Upper lobe of left lung (tissue), 4 donors: ENCODE results near the gene RDH14.

Experiments used
- EP300 ChIP-seq, 4 donors: sonication (generic); formaldehyde crosslinking; IDR thresholded peaks; one replicate each; pipeline ENCODE4 v1.5.1; 2017; ENCODE audit warnings: antibody characterized with exemption in 4 of 4, control low read depth in 2 of 4
- TF ChIP-seq, protein P1 (sequence below), 6 experiments: fragments of 450-650 bp in 4 of 6; fragments of 200-600 bp in 2 of 6; sonication (generic) in 2 of 6; IDR thresholded peaks; one replicate each; pipeline ENCODE4 v1.5.1; 2016 to 2019; ENCODE audit warnings: antibody characterized with exemption in 6 of 6

DNA sequence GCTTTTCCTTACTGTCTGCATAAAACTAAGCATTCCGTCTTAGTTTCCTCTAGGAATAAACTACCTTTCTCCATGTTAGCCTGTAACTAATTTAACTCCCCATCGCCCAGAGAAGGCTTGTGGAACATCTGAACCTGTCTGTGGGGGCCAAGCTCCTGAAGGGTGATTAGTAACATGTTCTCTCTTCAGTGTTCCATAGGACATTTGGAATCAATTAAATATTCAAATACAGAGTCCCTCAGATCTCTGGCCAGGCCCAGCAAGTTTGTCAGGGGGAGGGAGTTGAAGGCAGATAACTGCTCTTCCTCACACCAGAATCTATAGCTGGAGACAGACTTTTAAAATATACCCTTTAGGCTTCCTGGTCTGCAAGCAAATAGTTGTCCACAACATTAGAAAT, 8.8 kb downstream of the RDH14 start:
- TF ChIP-seq, protein P1, sequence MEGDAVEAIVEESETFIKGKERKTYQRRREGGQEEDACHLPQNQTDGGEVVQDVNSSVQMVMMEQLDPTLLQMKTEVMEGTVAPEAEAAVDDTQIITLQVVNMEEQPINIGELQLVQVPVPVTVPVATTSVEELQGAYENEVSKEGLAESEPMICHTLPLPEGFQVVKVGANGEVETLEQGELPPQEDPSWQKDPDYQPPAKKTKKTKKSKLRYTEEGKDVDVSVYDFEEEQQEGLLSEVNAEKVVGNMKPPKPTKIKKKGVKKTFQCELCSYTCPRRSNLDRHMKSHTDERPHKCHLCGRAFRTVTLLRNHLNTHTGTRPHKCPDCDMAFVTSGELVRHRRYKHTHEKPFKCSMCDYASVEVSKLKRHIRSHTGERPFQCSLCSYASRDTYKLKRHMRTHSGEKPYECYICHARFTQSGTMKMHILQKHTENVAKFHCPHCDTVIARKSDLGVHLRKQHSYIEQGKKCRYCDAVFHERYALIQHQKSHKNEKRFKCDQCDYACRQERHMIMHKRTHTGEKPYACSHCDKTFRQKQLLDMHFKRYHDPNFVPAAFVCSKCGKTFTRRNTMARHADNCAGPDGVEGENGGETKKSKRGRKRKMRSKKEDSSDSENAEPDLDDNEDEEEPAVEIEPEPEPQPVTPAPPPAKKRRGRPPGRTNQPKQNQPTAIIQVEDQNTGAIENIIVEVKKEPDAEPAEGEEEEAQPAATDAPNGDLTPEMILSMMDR (IDR thresholded peaks at IDR 0.05) = no peak
- no peak for TF ChIP-seq EP300 (IDR thresholded peaks at IDR 0.05)
